Measurements from ENCODE around the gene KREMEN2.

GRCh38 chr16:2950353-2950724, 13.7 kb upstream of the KREMEN2 start:
- TF ChIP-seq, protein P1, sequence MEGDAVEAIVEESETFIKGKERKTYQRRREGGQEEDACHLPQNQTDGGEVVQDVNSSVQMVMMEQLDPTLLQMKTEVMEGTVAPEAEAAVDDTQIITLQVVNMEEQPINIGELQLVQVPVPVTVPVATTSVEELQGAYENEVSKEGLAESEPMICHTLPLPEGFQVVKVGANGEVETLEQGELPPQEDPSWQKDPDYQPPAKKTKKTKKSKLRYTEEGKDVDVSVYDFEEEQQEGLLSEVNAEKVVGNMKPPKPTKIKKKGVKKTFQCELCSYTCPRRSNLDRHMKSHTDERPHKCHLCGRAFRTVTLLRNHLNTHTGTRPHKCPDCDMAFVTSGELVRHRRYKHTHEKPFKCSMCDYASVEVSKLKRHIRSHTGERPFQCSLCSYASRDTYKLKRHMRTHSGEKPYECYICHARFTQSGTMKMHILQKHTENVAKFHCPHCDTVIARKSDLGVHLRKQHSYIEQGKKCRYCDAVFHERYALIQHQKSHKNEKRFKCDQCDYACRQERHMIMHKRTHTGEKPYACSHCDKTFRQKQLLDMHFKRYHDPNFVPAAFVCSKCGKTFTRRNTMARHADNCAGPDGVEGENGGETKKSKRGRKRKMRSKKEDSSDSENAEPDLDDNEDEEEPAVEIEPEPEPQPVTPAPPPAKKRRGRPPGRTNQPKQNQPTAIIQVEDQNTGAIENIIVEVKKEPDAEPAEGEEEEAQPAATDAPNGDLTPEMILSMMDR (IDR thresholded peaks at IDR 0.05; ENCODE audit: insufficient read depth, low read length, poor library complexity, severe bottlenecking) = no peak
- no peak for TF ChIP-seq EZH2phosphoT487 (conservative IDR thresholded peaks at IDR 0.05; ENCODE audit: low read length)
